ENCODE results near the gene SCAF11.

SCAF11 gene

GRCh38 chr12:45872446-45872845 is 117.9 kb downstream of the SCAF11 start:
- TF ChIP-seq CTCF (conservative IDR thresholded peaks at IDR 0.05) (no peak), ZFX (IDR thresholded peaks at IDR 0.05) (no peak)
- H3K27ac ChIP-seq = no peak overlapping the region
